Stimulated activated CD8-positive, alpha-beta memory T cell treated with anti-CD3 and anti-CD28 coated beads, Interleukin-4, amount 100 ng/mL, for 48 hours (primary cell): ENCODE results near the gene ASCC2.
"Not testable (repeated sequence)": the region's sequence is repeated elsewhere in the genome, so short reads cannot be mapped to it uniquely, and the experiment has no call there.

Experiments
- DNase-seq: peaks from one replicate; pipeline ENCODE4 v3.0.0-alpha.2; 2020

Gene ASCC2

GRCh38 chr22:29837741-29838598 is at the start of gene ASCC2:
Gene ASCC2 (minus strand): TSS chr22:29838274. CDS start chr22:29832325, 5,949 bp downstream.
- peak; percentile 100 for DNase-seq

- DNase-seq, result no peak
These were observed 49.3 kb upstream of the ASCC2 start for GRCh38 chr22:29887358-29887757.

DNA sequence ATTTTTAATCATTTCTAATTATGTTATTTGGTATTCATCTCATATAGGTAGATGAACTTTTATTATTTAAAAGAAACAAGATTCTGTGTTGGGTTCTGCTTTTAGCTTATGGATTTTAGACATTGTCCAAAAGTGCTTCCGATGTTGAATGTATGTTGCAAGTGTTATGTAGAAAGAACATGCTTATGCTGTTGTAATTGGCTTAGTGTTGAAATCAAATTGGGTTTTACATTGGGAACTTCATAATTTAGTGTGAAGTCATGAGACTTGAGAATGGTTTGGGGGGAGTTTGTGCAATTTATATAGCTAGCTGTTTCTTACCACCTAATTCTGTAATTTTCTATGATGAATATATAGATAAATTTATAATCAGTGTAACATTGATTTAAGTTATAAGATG is 48.5 kb upstream of the ASCC2 start:
- no peak for DNase-seq

DNA sequence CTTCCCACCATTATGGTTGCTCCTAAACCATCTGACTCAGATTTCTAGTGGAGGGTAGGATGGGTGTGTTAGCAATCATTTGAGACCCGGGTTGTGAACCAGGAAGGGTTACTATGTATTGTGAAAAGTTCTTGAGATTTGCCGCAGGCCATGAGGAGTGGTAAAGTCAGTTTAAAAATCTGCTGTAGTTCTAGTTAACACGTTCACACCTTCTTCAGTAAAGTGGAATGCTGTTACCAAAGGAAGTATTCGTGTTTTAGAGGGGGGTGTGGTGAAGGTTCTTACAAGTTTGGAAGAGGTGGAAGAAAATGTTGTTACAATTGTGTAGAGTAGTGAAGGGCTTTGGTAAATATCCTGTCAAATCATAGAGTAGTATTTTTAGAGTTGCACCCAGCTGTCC is 47.5 kb upstream of the ASCC2 start:
- DNase-seq, result no peak

DNA sequence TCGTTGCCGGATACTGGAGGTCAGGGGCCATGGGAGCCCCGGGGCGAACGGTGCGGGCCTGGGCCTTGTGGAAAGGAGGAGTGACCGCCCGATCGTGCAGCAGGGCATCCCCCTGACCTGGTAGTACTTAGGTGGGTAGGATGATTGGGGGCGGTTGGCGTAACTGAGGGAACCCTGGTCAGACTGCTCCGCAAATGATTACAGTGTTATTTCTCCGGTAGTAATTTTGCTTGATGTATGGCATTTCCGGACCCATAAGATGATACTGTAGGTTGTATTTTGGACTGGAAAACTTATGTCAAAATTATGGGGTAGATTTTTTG is 45.7 kb upstream of the ASCC2 start:
- DNase-seq, result no peak

- peak; percentile 98 for DNase-seq
These were observed 45.1 kb upstream of the ASCC2 start, which contains the start of gene MTMR3 for GRCh38 chr22:29883045-29883774. Gene MTMR3 (plus strand): TSS chr22:29883174. CDS start chr22:29971060, 87,886 bp downstream.

GRCh38 chr22:29882716-29883044 is 44.6 kb upstream of the ASCC2 start:
- DNase-seq, result no peak

DNA sequence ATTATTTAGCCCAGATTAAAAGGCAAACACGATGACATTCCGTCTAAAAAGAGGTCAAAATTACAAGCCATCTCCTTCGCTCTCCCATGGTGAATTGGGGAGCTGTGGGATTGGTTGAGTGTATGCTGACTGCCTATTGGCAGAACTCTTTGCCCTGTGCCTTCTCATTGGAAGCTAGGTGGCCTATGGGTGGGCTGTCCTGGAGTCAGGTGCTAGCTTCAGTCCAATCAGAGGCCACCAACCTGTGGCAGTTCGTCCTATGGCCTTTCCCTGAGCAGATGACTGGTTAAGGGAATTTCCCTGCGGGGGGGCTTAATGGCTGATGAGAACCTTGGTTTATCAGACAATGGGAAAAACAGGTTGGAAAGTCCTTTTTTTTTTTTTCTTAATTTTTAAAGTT is 41.7 kb upstream of the ASCC2 start:
- peak; percentile 31 for DNase-seq

GRCh38 chr22:29877620-29878019 is 39.5 kb upstream of the ASCC2 start:
- no peak for DNase-seq

DNA sequence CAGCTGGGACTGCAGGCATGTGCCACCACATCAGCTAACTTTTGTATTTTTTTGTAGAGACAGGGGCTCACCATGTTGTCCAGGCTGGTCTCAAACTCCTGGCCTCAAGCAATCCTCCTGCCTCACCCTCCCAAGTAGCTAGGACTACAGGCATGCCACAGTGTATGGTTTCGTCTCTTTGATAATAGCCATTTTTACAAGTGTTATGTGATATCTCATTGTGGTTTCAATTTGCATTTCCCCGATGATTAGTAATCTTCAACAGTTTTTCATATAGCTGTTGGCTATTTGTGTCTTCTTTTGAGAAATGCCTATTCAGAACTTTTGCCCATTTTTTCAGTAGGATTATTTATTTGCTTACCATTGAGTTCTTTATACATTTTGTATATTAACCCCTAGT is 35.9 kb upstream of the ASCC2 start:
- no peak for DNase-seq

DNA sequence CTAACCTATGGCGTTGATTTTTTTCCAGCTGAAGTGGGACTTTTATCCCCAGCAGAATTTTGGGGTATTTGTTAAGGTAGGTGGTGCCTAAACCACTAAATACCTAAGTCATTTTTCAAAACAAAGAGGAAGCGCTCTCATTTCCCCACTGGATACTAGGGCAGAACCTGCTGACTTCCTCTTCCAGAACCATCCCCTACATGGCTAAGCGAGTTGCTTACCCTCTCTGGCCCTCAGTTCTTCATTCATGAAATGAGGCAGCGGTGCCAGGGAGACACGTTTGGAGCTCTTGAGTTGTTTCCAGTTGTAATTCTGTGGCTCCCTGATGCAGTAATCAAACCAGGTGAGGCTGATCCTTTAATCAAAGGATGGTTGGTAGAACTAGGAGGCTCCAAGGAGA is 34.9 kb upstream of the ASCC2 start:
- no peak for DNase-seq

DNA sequence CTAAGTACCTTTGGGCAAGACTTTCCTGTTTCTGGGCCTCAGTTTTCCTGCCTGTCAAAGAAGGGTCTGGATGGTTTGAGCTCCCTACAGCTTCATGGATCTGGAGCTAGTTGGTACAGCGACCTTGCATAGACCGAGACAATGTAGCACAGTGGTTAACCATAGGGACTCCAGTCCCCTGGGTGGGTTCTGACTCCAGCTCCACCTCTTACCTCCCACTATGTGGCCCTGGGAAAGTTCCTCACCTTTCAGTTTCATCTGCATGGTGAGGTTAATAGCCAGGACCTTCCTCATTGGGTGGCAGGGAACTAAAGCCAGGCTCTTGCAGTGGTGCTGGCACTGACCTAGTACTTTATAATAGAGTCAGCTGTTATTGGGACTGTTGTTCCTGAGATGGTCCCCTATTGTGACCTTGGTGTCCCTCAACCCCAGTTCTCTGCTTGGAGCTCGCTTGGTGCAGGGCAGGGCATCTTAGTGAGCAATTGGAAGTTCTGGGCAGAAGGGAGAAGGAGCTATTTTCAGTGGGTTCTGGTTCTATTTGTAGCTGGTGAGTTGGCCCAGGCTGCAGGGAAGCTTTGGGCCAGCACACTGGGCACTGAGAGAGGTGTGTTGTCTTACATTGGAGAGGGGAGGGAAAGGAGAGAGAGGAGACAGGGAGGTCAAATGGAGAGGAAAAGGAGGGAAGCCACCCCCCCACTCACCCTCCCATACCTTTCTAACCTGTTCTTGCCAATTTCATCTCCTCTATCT is 34.2 kb upstream of the ASCC2 start:
- DNase-seq, result no peak

- DNase-seq, result no peak
These were observed 33.6 kb upstream of the ASCC2 start for GRCh38 chr22:29871684-29872083.

GRCh38 chr22:29870574-29870973 is 32.5 kb upstream of the ASCC2 start:
- DNase-seq, result no peak

- no peak for DNase-seq
These were observed 29.8 kb upstream of the ASCC2 start for GRCh38 chr22:29867851-29868250.

DNA sequence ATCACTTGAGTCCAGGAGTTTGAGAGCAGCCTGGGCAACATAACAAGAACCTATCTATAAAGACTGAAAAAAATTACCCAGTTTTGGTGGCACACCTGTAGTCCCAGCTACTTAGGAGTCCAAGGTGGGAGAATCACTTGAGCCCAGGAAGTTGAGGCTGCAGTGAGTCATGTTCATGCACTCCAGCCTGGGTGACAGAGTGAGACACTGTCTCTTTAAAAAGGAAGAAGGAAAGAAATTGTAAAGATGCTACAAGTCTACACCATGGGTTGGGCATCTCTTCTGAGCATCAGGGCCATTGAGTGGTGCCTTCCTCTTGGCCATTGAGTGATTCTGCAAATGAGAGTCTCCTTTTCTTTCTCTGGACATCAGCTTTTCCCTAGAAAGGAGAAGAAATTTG is 29.2 kb upstream of the ASCC2 start:
- no peak for DNase-seq

- DNase-seq, result not testable (repeated sequence)
These were observed 27.5 kb upstream of the ASCC2 start for GRCh38 chr22:29865572-29865971.

DNA sequence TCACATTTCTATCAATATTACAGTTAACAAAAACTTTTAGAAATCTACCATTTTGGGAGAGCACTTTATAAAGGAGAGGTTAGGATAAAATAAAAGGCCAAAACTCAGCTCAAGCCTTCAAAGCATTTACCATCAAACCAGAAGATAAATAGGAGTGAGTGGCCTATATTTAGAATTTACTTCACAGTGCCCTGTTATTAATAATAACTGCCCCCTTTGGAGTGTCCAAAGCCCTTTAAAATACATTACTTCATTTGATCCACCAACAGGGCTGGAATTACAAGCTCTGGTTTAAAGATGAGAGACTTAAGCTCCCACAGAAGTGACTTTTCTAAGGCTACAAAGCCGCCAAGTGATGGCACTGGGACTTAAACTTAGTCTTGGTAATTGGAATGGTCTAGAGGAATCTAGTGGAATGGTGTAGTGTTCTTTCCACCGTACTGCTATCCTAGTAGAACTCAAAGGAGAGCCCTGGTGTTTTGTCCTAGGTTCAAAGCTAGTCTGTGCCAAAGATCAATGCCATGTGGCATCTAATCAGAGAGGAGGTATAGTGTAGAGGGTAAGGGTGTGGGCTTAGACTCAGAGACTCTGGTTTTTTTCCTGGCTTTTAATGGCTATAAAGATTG is 23.7 kb upstream of the ASCC2 start:
- no peak for DNase-seq

DNA sequence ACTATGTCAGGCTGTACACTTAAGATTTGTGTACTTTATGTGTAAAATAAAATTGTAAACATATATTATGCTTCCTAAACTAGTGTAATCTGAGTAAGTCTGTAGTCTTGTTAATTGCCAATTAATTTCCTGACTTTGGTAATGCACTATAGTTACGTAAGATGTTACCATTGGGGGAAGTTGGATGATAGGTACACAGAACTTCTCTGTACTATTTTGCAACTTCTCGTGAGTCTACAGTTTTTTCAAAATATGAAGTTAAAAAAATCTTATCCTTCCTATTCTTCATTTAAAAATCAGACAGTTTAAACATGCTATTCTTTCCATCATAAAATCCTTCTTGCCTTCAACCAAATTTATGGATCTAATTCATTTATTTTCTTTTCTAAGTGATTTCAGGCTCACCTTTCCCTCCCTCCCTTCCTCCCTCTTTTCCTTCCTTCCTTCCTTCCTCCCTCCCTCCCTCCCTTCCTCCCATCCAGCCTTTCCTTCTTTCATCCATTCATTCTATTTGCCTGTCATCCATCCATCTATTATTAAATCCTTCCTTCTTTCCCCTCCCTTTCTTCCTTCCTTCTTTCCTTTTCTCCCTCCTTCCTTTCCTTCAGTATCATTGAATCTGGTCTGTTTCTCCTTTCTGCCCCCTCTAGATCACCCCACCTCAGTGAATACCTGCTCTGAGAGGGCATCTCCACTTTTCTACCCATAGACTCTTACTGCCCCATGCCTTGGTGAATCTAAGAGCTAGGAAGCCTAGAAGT is 22.1 kb upstream of the ASCC2 start:
- DNase-seq, result no peak

GRCh38 chr22:29859030-29859429 is 21.0 kb upstream of the ASCC2 start:
- DNase-seq, result not testable (repeated sequence)

DNA sequence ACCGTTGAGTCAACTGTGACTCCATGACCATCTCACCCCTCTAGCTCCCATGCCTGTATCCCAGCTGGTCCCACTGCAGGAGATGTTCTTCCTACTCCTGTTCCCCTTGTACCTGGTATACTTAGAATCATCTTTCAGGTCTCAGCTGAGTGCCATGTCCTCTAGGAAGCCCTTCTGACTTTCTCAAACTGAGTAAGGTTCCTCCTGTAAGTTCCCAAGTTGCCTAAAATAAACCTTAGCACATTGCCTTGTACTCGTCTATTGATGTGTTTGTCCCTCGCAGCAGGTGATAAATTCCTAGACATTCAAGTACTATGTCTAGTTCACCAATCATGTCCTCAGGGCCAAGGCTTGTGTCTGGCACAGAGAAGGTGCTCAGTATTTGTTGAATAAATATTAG is 18.4 kb upstream of the ASCC2 start:
- DNase-seq, result no peak

DNA sequence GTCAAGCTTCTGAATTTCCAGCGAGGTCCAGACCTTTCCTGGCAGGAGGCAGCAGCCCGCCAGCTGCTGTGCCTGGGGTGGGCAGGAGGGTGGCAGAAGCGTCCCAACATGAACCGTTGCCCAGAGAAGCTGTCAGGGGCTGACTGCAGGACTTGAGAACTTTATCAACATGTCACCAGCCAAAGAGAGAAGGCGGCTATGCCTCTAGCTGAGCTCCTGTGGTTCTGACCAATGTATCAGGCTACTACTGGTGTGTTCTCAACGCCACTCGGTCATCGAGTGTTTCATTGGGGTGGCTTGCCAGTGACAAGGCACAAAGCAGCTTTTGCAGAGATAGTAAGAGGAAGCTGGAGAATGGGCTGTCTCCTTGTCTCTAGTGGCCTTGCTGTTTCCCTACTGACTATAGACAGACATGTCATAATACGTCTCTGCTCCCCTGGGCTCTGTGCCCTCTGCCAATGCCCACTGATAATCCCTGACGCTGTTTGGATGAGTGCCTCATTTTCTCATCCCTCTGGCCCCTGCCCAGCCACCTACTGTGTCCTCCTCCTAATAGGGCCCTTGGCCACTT is 17.6 kb upstream of the ASCC2 start:
- no peak for DNase-seq
